ENCODE results near the gene UBL4A. TPM values are rescaled to one million over a fixed set of nuclear protein-coding genes. Genes with fewer than 3 reads are reported as not detected.

Gene UBL4A
- total RNA-seq, 3 donors from 2014 or later (not counting 1 experiment from before 2014, with no cell fraction given): 11.7 to 22.4 (median 17.6) TPM

- peak overlapping the region; percentile 87 to 93 for H3K27ac Mint-ChIP-seq
- no peak for TF ChIP-seq CTCF (IDR thresholded peaks at IDR 0.05)
- ATAC-seq (peak in 2 of 3 donors; percentile 9 to 16), DNase-seq (peak in 1 of 2 donors; percentile 44)
- H3K9me3 Mint-ChIP-seq: no peaks in the 10 kb centered on the region
- H3K9me3 ChIP-seq (ENCODE audit: control insufficient read depth, insufficient read depth, low read length): no peaks in the 10 kb centered on the region
- intact Hi-C loops (cut with micrococcal nuclease): loop anchor here (1.0 kb wide), 1 partner anchor 26 kb away; the partner anchor contains the start of gene FAM3A
- peak overlapping the region; percentile 85 for H3K4me3 Mint-ChIP-seq
- peak overlapping the region; percentile 63 for H3K4me3 ChIP-seq (ENCODE audit: low read length)
- H3K36me3 Mint-ChIP-seq: no peaks in the 10 kb centered on the region
- H3K27ac ChIP-seq (ENCODE audit: low read length): peak overlapping the region; percentile 81
- H3K27me3 ChIP-seq (ENCODE audit: control insufficient read depth, insufficient read depth, low read length): no peaks in the 10 kb centered on the region
- peaks cover 48% of the 10 kb centered on the region for H3K4me1 ChIP-seq (ENCODE audit: control insufficient read depth, insufficient read depth, low read length)
- WGBS (ENCODE audit: insufficient coverage): 0% methylated on average over 18 of the region's 19 CpGs
- no peaks in the 10 kb centered on the region for H3K27me3 Mint-ChIP-seq (ENCODE audit: low read depth in 2 of 2)
- peaks cover 8% of the 10 kb centered on the region for H3K36me3 ChIP-seq (ENCODE audit: control insufficient read depth, insufficient read depth, low read length)
- H3K4me1 Mint-ChIP-seq: peaks cover 15 to 17% of the 10 kb centered on the region in 2 donors
Measured at GRCh38 chrX:154490021-154490413, 3.6 kb upstream of the UBL4A start.

- ATAC-seq: no peak
Measured at GRCh38 chrX:154489182-154489581, 2.8 kb upstream of the UBL4A start.

GRCh38 chrX:154488336-154489075 lies 2.1 kb upstream of the UBL4A start:
- H3K9me3 Mint-ChIP-seq: no peaks in the 10 kb centered on the region
- intact Hi-C loops (cut with micrococcal nuclease): no loop called here
- H3K36me3 Mint-ChIP-seq: no peaks in the 10 kb centered on the region

More at GRCh38 chrX:154489182-154489581, 2.8 kb upstream of the UBL4A start:
- intact Hi-C loops (cut with micrococcal nuclease): no loop called here
- H3K9me3 ChIP-seq (ENCODE audit: control insufficient read depth, insufficient read depth, low read length): no peaks in the 10 kb centered on the region
- peaks cover 15 to 17% of the 10 kb centered on the region in 2 donors for H3K4me1 Mint-ChIP-seq
- H3K4me3 Mint-ChIP-seq: peak overlapping the region; percentile 85
- no peaks in the 10 kb centered on the region for H3K27me3 ChIP-seq (ENCODE audit: control insufficient read depth, insufficient read depth, low read length)
- H3K27ac ChIP-seq (ENCODE audit: low read length): no peak overlapping the region
- no peaks in the 10 kb centered on the region for H3K36me3 Mint-ChIP-seq
- peaks cover 56% of the 10 kb centered on the region for H3K4me1 ChIP-seq (ENCODE audit: control insufficient read depth, insufficient read depth, low read length)
- no peak overlapping the region for H3K4me3 ChIP-seq (ENCODE audit: low read length)
- H3K27ac Mint-ChIP-seq: peak overlapping the region; percentile 87 to 93
- WGBS (ENCODE audit: insufficient coverage): 83% methylated on average over 3 of the region's 4 CpGs
- no peaks in the 10 kb centered on the region for H3K27me3 Mint-ChIP-seq (ENCODE audit: low read depth in 2 of 2)
- no peaks in the 10 kb centered on the region for H3K9me3 Mint-ChIP-seq
- no peak for DNase-seq
- H3K36me3 ChIP-seq (ENCODE audit: control insufficient read depth, insufficient read depth, low read length): peaks cover 15% of the 10 kb centered on the region
- no peak for TF ChIP-seq CTCF (IDR thresholded peaks at IDR 0.05)

More at GRCh38 chrX:154488336-154489075, 2.1 kb upstream of the UBL4A start:
- H3K27me3 ChIP-seq (ENCODE audit: control insufficient read depth, insufficient read depth, low read length): no peaks in the 10 kb centered on the region
- no peak overlapping the region for H3K27ac ChIP-seq (ENCODE audit: low read length)
- peaks cover 15 to 17% of the 10 kb centered on the region in 2 donors for H3K4me1 Mint-ChIP-seq
- ATAC-seq (no peak), DNase-seq (no peak)
- TF ChIP-seq CTCF (IDR thresholded peaks at IDR 0.05): no peak
- H3K36me3 ChIP-seq (ENCODE audit: control insufficient read depth, insufficient read depth, low read length): peaks cover 17% of the 10 kb centered on the region
- H3K27ac Mint-ChIP-seq: peak overlapping the region; percentile 73 to 93
- H3K9me3 ChIP-seq (ENCODE audit: control insufficient read depth, insufficient read depth, low read length): no peaks in the 10 kb centered on the region
- no peak overlapping the region for H3K4me3 ChIP-seq (ENCODE audit: low read length)
- H3K4me1 ChIP-seq (ENCODE audit: control insufficient read depth, insufficient read depth, low read length): peaks cover 59% of the 10 kb centered on the region
- peak overlapping the region; percentile 58 for H3K4me3 Mint-ChIP-seq
- no peaks in the 10 kb centered on the region for H3K27me3 Mint-ChIP-seq (ENCODE audit: low read depth in 2 of 2)
- 93% methylated on average over 20 of the region's 20 CpGs for WGBS (ENCODE audit: insufficient coverage)
